ENCODE measurements around the gene HMGCS2.

Gene HMGCS2

DNA sequence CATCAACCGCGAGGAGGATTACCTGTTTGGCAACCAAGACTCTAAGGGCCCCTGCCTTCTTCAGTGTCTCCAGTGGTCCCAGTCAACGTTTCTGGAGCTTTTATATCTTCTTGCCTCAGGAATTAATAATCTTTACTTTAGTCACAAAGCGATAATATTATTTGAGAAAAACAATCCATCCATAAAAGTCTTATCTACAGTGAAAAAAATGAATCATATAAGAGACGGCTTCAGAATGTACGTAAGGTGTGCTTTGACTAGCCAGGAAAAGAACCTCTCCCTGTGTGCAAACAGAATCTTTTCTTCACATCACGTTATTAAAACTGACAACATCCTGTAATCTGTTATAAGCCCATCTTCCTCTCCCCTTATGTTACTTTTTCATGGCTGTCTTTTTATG is 42.7 kb upstream of the HMGCS2 start, which contains the start of gene REG4:
TSS of gene REG4 (minus strand) at position 74 of the 400 bp plus-strand sequence. CDS start 2,691 bp downstream, outside the sequence.
- TF ChIP-seq, protein P1, sequence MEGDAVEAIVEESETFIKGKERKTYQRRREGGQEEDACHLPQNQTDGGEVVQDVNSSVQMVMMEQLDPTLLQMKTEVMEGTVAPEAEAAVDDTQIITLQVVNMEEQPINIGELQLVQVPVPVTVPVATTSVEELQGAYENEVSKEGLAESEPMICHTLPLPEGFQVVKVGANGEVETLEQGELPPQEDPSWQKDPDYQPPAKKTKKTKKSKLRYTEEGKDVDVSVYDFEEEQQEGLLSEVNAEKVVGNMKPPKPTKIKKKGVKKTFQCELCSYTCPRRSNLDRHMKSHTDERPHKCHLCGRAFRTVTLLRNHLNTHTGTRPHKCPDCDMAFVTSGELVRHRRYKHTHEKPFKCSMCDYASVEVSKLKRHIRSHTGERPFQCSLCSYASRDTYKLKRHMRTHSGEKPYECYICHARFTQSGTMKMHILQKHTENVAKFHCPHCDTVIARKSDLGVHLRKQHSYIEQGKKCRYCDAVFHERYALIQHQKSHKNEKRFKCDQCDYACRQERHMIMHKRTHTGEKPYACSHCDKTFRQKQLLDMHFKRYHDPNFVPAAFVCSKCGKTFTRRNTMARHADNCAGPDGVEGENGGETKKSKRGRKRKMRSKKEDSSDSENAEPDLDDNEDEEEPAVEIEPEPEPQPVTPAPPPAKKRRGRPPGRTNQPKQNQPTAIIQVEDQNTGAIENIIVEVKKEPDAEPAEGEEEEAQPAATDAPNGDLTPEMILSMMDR (IDR thresholded peaks at IDR 0.05; ENCODE audit: insufficient read depth, low read depth, low read length, missing control alignments), result no peak
- no peak for DNase-seq (ENCODE audit: low read depth)
- H3K4me3 ChIP-seq (ENCODE audit: low read length), result no peak within 1 kb of the TSS

GRCh38 chr1:119808972-119809550 is 40.4 kb upstream of the HMGCS2 start:
- peak; percentile 79 for DNase-seq (ENCODE audit: low read depth)
- TF ChIP-seq, protein P1 (IDR thresholded peaks at IDR 0.05; ENCODE audit: insufficient read depth, low read depth, low read length, missing control alignments), result peak; percentile 95
- H3K4me3 ChIP-seq (ENCODE audit: low read length), result no peak overlapping the region

GRCh38 chr1:119808491-119808890 is 39.8 kb upstream of the HMGCS2 start:
- TF ChIP-seq, protein P1 (IDR thresholded peaks at IDR 0.05; ENCODE audit: insufficient read depth, low read depth, low read length, missing control alignments), result no peak
- no peak overlapping the region for H3K4me3 ChIP-seq (ENCODE audit: low read length)
- DNase-seq (ENCODE audit: low read depth), result no peak

GRCh38 chr1:119806489-119806888 is 37.8 kb upstream of the HMGCS2 start:
- no peak overlapping the region for H3K4me3 ChIP-seq (ENCODE audit: low read length)
- TF ChIP-seq, protein P1 (IDR thresholded peaks at IDR 0.05; ENCODE audit: insufficient read depth, low read depth, low read length, missing control alignments), result no peak
- DNase-seq (ENCODE audit: low read depth), result no peak

DNA sequence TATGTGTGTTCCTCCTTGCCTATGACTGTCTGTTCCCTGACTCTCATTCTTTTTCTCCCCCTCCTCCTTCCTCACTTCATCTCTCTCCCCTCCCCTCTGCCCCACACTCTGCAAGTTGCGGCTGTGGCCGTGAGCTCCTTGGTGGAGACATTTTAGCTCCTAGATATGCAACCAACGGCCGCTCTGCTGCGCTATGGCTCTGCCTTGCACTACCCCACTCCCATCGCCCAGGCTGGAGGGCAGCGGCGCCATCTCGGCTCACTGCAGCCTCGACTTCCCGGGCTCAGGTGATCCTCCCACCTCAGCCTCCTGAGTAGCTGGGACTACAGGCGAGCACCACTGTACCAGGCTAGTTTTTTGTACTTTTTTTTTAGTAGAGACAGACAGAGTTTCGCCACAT is 37.0 kb upstream of the HMGCS2 start:
- TF ChIP-seq, protein P1 (IDR thresholded peaks at IDR 0.05; ENCODE audit: insufficient read depth, low read depth, low read length, missing control alignments), result no peak
- DNase-seq (ENCODE audit: low read depth), result no peak
- no peak overlapping the region for H3K4me3 ChIP-seq (ENCODE audit: low read length)

DNA sequence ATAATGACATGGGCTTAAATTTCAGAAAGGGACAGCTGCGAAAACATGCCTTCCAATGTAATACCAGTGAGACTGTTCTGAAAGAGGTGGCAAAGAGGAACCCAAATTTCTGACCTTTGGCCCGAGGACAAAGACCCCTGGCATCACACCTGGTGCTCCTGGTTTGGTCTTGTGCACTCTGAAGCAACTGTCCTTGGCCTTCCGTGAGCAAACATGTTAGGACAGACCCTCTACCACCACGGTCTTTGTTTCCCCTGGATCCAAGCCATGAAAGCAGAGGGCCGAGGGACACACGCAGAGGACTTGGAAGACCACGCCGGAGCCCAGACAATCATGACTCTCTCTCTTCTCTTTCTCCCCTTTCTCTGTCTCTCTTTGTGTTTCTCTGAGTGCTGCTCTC is 36.5 kb upstream of the HMGCS2 start:
- DNase-seq (ENCODE audit: low read depth), result no peak
- TF ChIP-seq, protein P1 (IDR thresholded peaks at IDR 0.05; ENCODE audit: insufficient read depth, low read depth, low read length, missing control alignments), result no peak
- no peak overlapping the region for H3K4me3 ChIP-seq (ENCODE audit: low read length)

GRCh38 chr1:119799599-119800177 is 31.0 kb upstream of the HMGCS2 start:
- TF ChIP-seq, protein P1 (IDR thresholded peaks at IDR 0.05; ENCODE audit: insufficient read depth, low read depth, low read length, missing control alignments), result no peak
- DNase-seq (ENCODE audit: low read depth), result no peak
- H3K4me3 ChIP-seq (ENCODE audit: low read length), result no peak overlapping the region

All from epithelial cell of esophagus (primary cell).